Measurements from ENCODE around the gene CETP.

The CETP gene

GRCh38 chr16:56956076-56956475 lies 5.7 kb upstream of the CETP start:
- Histone ChIP-seq H3K27me3 (ENCODE audit: control insufficient read depth, insufficient read depth, low read length, poor library complexity, severe bottlenecking) (no peaks in the 10 kb centered on the region), H3K27ac (ENCODE audit: insufficient read depth, low read depth, low read length, poor library complexity, severe bottlenecking) (no peak overlapping the region), H3K36me3 (ENCODE audit: control insufficient read depth, insufficient read depth, low read length) (no peaks in the 10 kb centered on the region), H3K9me3 (ENCODE audit: control insufficient read depth, low read length) (no peaks in the 10 kb centered on the region), H3K4me1 (ENCODE audit: control insufficient read depth, insufficient read depth, low read length) (no peaks in the 10 kb centered on the region), H3K4me3 (ENCODE audit: insufficient read depth, low read depth, low read length) (no peak overlapping the region)
- 93 to 94% methylated on average over 4 of the region's 4 CpGs for WGBS, 2 experiments

GRCh38 chr16:56956756-56957155 lies 5.0 kb upstream of the CETP start:
- H3K36me3 ChIP-seq (ENCODE audit: control insufficient read depth, insufficient read depth, low read length) = no peaks in the 10 kb centered on the region
- H3K27ac ChIP-seq (ENCODE audit: insufficient read depth, low read depth, low read length, poor library complexity, severe bottlenecking) = no peak overlapping the region
- H3K4me3 ChIP-seq (ENCODE audit: insufficient read depth, low read depth, low read length) = no peak overlapping the region
- no peaks in the 10 kb centered on the region for H3K27me3 ChIP-seq (ENCODE audit: control insufficient read depth, insufficient read depth, low read length, poor library complexity, severe bottlenecking)
- 81 to 85% methylated on average over 4 of the region's 4 CpGs for WGBS, 2 experiments
- H3K4me1 ChIP-seq (ENCODE audit: control insufficient read depth, insufficient read depth, low read length) = no peaks in the 10 kb centered on the region
- H3K9me3 ChIP-seq (ENCODE audit: control insufficient read depth, low read length) = no peaks in the 10 kb centered on the region

GRCh38 chr16:56960681-56961281 lies 969 bp upstream of the CETP start:
- 82 to 87% methylated on average over 12 to 13 of the region's 13 CpGs for WGBS, 2 experiments
- no peaks in the 10 kb centered on the region for H3K9me3 ChIP-seq (ENCODE audit: control insufficient read depth, low read length)
- no peaks in the 10 kb centered on the region for H3K4me1 ChIP-seq (ENCODE audit: control insufficient read depth, insufficient read depth, low read length)
- H3K36me3 ChIP-seq (ENCODE audit: control insufficient read depth, insufficient read depth, low read length) = no peaks in the 10 kb centered on the region
- H3K27ac ChIP-seq (ENCODE audit: insufficient read depth, low read depth, low read length, poor library complexity, severe bottlenecking) = no peak overlapping the region
- no peaks in the 10 kb centered on the region for H3K27me3 ChIP-seq (ENCODE audit: control insufficient read depth, insufficient read depth, low read length, poor library complexity, severe bottlenecking)
- H3K4me3 ChIP-seq (ENCODE audit: insufficient read depth, low read depth, low read length) = no peak overlapping the region

GRCh38 chr16:56961386-56961785 lies 364 bp upstream of the CETP start:
- no peaks in the 10 kb centered on the region for H3K9me3 ChIP-seq (ENCODE audit: control insufficient read depth, low read length)
- WGBS, 2 experiments = 92 to 96% methylated on average over 3 of the region's 3 CpGs
- H3K27ac ChIP-seq (ENCODE audit: insufficient read depth, low read depth, low read length, poor library complexity, severe bottlenecking) = no peak overlapping the region
- H3K4me3 ChIP-seq (ENCODE audit: insufficient read depth, low read depth, low read length) = no peak overlapping the region
- H3K36me3 ChIP-seq (ENCODE audit: control insufficient read depth, insufficient read depth, low read length) = no peaks in the 10 kb centered on the region
- no peaks in the 10 kb centered on the region for H3K27me3 ChIP-seq (ENCODE audit: control insufficient read depth, insufficient read depth, low read length, poor library complexity, severe bottlenecking)
- H3K4me1 ChIP-seq (ENCODE audit: control insufficient read depth, insufficient read depth, low read length) = no peaks in the 10 kb centered on the region

GRCh38 chr16:56964243-56965148 lies 2.7 kb downstream of the CETP start:
- Histone ChIP-seq H3K36me3 (ENCODE audit: control insufficient read depth, insufficient read depth, low read length) (no peaks in the 10 kb centered on the region), H3K4me1 (ENCODE audit: control insufficient read depth, insufficient read depth, low read length) (no peaks in the 10 kb centered on the region), H3K27me3 (ENCODE audit: control insufficient read depth, insufficient read depth, low read length, poor library complexity, severe bottlenecking) (no peaks in the 10 kb centered on the region), H3K9me3 (ENCODE audit: control insufficient read depth, low read length) (no peaks in the 10 kb centered on the region), H3K27ac (ENCODE audit: insufficient read depth, low read depth, low read length, poor library complexity, severe bottlenecking) (no peak overlapping the region), H3K4me3 (ENCODE audit: insufficient read depth, low read depth, low read length) (no peak overlapping the region)
- 44 to 46% methylated on average over 30 of the region's 30 CpGs for WGBS, 2 experiments

GRCh38 chr16:56965149-56966092 lies 3.7 kb downstream of the CETP start:
- no peaks in the 10 kb centered on the region for H3K9me3 ChIP-seq (ENCODE audit: control insufficient read depth, low read length)
- WGBS, 2 experiments = 85 to 92% methylated on average over 11 to 12 of the region's 12 CpGs
- no peak overlapping the region for H3K27ac ChIP-seq (ENCODE audit: insufficient read depth, low read depth, low read length, poor library complexity, severe bottlenecking)
- H3K4me1 ChIP-seq (ENCODE audit: control insufficient read depth, insufficient read depth, low read length) = no peaks in the 10 kb centered on the region
- no peaks in the 10 kb centered on the region for H3K36me3 ChIP-seq (ENCODE audit: control insufficient read depth, insufficient read depth, low read length)
- no peaks in the 10 kb centered on the region for H3K27me3 ChIP-seq (ENCODE audit: control insufficient read depth, insufficient read depth, low read length, poor library complexity, severe bottlenecking)
- H3K4me3 ChIP-seq (ENCODE audit: insufficient read depth, low read depth, low read length) = no peak overlapping the region

- Histone ChIP-seq H3K9me3 (ENCODE audit: control insufficient read depth, low read length) (no peaks in the 10 kb centered on the region), H3K4me1 (ENCODE audit: control insufficient read depth, insufficient read depth, low read length) (no peaks in the 10 kb centered on the region), H3K27me3 (ENCODE audit: control insufficient read depth, insufficient read depth, low read length, poor library complexity, severe bottlenecking) (no peaks in the 10 kb centered on the region), H3K4me3 (ENCODE audit: insufficient read depth, low read depth, low read length) (no peak overlapping the region), H3K36me3 (ENCODE audit: control insufficient read depth, insufficient read depth, low read length) (no peaks in the 10 kb centered on the region), H3K27ac (ENCODE audit: insufficient read depth, low read depth, low read length, poor library complexity, severe bottlenecking) (no peak overlapping the region)
- WGBS, 2 experiments = 90% methylated on average over 3 of the region's 3 CpGs
Observed at GRCh38 chr16:56966093-56966475, 4.3 kb downstream of the CETP start.

GRCh38 chr16:56967733-56968132 lies 6.0 kb downstream of the CETP start:
- no peaks in the 10 kb centered on the region for H3K4me1 ChIP-seq (ENCODE audit: control insufficient read depth, insufficient read depth, low read length)
- no peak overlapping the region for H3K4me3 ChIP-seq (ENCODE audit: insufficient read depth, low read depth, low read length)
- H3K9me3 ChIP-seq (ENCODE audit: control insufficient read depth, low read length) = no peaks in the 10 kb centered on the region
- H3K27me3 ChIP-seq (ENCODE audit: control insufficient read depth, insufficient read depth, low read length, poor library complexity, severe bottlenecking) = no peaks in the 10 kb centered on the region
- no peaks in the 10 kb centered on the region for H3K36me3 ChIP-seq (ENCODE audit: control insufficient read depth, insufficient read depth, low read length)
- WGBS, 2 experiments = 87 to 93% methylated on average over 2 of the region's 2 CpGs
- no peak overlapping the region for H3K27ac ChIP-seq (ENCODE audit: insufficient read depth, low read depth, low read length, poor library complexity, severe bottlenecking)

GRCh38 chr16:56969769-56970168 lies 8.0 kb downstream of the CETP start:
- no peaks in the 10 kb centered on the region for H3K4me1 ChIP-seq (ENCODE audit: control insufficient read depth, insufficient read depth, low read length)
- WGBS, 2 experiments = 93 to 95% methylated on average over 7 of the region's 7 CpGs
- H3K9me3 ChIP-seq (ENCODE audit: control insufficient read depth, low read length) = no peaks in the 10 kb centered on the region
- no peaks in the 10 kb centered on the region for H3K27me3 ChIP-seq (ENCODE audit: control insufficient read depth, insufficient read depth, low read length, poor library complexity, severe bottlenecking)
- H3K36me3 ChIP-seq (ENCODE audit: control insufficient read depth, insufficient read depth, low read length) = no peaks in the 10 kb centered on the region
- H3K27ac ChIP-seq (ENCODE audit: insufficient read depth, low read depth, low read length, poor library complexity, severe bottlenecking) = no peak overlapping the region
- H3K4me3 ChIP-seq (ENCODE audit: insufficient read depth, low read depth, low read length) = no peak overlapping the region
